GM18502 (cell line): ENCODE results near the gene KLHL8.
"Not testable (repeated sequence)": the region's sequence is repeated elsewhere in the genome, so short reads cannot be mapped to it uniquely, and the experiment has no call there.

Source experiments
- ATAC-seq: cut with Tn5 transposase; IDR thresholded peaks from one replicate; pipeline ENCODE4 v1.9.1; 2021; ENCODE audit warnings: mild to moderate bottlenecking; ENCODE audit not compliant: unreplicated experiment, poor library complexity

The KLHL8 gene

DNA sequence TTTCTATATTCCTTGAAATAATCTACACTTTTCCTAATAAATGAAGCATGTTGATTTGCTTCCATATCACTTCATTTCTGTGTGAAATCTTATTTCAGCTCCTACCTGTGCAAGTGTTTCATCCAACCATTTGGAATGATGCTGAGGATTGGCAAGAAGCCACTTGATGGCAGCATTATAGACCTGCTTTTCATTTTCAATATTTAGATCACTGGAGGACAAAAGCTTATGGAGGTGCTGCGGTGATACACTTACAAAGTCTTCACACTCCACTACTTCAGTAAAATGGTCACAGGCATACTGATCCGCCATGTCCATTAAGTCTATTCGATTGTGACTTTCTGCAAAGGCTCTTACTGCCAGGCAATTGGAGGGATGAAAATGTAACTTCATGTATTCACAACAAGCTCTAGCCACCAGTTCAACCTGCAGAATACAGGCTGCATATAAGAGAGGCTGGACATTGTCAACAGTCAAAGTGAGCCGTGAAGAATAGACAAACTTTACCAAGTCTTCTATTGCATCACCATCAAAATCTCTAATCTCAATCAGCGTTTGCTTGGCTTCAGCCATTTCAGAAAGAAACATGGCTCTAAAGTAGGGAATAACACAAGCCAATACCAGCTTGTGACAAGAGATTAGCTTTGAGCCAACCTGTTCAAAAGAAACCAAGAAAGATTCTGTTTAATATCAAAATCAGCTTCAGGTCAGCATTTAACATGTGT, 35.1 kb downstream of the KLHL8 start:
- no peak for ATAC-seq

DNA sequence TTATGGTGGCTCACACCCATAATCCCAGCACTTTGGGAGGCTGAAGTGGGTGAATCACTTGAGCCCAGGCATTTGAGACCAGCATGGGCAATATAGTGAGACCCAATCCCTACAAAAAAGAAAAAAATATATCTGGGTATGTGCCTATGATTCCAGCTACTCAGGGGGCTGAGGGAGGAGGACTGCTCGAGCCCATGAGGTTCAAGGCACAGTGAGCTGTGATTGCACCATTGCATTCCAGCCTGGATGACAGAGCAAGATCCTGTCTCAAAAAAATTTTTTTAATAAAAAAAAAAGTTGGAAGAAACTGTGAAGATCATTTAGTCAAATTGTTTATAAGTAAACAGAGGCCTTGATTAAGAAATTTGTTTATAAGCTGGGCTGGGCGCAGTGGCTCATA, 39.7 kb downstream of the KLHL8 start:
- ATAC-seq, result no peak

DNA sequence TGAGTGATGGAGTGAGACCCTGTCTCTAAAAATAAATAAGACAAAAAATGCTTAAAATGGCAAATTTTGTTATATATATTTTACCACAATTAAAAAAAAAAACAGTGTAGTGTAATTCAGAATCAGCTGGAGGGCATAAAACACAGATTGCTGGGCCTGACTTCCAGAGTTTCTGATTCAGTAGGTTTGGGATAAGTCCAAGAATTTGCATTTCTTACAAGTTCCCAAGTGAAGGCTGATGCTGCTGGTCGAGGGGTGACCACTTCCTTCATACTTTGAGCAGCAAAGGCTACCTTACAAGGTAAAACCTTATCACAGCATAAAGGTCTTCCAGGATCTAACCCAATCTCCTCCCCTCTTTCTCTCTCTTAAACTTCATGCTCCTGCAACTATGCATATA, 40.7 kb downstream of the KLHL8 start:
- no peak for ATAC-seq

DNA sequence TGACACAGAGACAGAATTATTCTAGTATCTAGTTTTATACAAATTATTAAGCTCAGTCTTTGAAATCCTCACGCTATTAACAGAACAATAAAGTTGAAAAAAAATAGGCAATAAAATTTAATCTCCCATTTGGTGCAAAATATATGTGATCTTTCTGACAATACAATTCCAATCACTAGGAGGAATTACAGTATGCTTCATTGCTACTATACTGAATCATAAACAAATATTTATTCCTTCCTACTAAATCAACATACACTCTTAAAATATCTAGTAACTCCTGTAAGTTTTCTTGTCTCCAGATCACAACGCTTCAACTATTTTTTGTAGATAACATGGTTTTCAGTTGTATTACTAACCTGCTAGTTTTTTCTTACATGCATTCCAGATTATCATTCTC, 45.7 kb downstream of the KLHL8 start:
- ATAC-seq, result no peak

DNA sequence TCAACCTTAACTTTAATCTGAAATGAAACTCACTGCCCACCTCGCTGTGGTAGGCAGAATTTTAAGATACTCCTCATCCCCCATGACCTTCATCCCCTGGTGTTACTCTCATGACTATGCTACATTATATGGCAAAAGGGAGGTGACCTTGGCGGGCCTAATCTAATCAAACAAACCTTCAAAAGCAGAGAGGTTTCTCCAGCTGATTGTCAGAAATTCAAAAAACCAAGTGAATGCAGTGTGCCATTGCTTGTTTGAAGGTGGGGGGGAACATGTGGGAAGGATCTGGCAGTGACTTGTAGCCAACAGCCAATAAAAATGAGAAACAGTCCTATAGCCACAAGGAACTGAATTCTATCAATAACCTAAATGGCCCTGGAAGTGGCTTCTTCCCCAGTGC, 48.5 kb downstream of the KLHL8 start:
- ATAC-seq, result no peak

DNA sequence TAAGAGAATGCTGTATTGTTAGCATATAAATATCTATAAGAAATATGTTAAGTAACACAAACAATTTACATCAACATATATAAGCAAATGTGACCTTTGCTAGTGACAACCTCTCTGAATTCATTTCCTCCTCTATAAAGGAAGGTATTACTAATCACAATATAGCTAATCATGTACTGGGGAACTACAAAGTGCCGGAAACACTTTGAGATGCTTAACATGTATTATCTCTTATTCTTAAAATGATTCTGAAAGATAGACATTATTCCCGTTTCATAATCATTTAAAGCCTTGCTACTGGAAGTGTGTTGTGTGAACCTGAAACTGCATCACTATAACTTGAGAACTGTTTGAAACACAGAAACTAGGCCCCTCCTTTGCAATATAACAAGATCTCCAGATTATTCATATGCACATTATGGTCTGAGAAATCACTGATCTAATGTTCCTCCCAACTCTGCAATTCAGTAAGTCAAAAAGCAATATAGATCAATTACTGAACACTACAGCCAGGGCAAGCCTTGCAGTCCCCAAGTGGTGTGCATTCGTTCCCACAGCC, 54.0 kb downstream of the KLHL8 start:
- no peak for ATAC-seq

DNA sequence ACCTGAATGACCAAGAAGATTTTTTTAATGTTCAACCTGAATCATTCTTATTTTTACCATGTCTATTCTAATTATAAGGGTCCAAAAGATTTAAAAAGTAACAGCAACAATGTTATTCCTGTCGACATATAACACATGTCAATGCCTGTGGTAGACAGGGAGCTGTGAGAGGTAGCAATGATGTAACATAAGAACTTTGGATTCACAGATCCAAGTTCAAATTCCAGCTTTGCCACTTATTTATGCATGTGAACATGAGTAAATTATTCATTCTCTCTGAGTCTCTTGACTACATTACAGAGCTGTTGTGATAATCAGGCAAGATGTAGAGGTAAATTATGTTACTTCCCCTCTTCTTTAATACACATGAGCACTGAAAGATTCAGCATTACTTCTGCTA, 54.5 kb downstream of the KLHL8 start:
- ATAC-seq, result no peak

DNA sequence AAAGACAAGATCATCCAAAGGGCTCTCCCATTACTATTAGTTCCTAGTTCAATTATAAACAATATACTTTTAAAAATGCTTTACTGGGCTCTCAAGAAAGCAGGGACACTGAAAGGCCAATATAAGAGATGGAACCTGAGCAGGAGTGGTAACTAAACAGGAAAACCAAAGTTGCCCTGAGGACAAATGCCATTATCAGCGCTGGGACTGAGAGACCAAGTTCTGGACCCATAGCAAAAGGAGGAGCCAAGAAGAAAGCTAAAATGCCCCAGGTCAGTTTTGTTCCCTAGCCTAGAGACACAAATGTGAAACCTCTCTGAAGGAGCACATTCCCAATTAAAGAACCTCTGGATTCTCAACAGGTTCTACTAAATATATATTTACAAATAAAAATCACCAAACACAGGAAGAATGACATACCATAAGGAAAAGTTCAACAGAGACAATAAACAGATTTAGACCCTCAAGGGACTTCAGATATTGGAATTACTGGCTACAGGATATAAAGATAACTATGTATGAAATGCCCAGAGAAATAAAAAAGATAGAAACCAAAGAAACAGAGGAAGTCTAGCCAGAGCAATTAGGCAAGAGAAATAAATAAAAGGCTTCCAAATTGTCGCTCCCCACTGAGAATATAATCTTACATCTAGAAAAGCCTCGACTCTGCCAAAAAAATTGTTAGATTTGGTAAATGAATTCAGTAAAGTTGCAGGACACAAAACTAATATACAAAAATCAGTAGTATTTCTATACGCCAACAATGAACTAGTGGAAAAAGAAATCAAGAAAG, 67.1 kb downstream of the KLHL8 start:
- no peak for ATAC-seq

DNA sequence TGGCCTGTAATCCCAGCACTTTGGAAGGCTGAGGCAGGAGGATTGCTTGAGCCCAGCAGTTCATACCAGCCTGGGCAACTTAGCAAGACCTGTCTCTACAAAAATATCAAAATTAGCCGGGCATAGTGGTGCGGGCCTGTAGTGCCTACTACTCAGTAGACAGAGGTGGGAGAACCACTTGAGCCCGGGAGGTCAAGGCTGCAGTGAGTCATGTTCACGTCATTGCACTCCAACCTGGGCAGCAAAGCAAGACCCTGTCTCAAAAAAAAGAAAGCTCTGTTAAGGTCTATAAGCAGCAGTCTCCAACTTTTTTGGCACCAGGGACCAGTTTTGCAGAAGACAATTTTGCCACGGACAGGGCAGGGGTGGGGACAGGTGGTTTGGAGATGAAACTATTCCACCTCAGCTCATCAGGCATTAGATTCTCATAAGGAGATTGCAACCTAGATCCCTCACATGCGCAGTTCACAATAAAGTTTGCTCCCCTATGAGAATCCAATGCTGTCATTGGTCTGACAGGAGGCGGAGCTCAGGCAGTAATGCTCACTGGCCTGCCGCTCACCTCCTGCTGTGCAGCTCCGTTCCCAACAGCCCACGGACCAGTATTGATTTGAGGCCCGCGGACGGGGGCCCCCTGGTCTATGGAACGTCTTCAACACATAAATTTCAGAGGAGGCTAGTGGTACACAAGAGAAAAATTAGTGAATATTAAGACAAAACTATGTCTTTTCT, 67.9 kb downstream of the KLHL8 start:
- ATAC-seq, result no peak

DNA sequence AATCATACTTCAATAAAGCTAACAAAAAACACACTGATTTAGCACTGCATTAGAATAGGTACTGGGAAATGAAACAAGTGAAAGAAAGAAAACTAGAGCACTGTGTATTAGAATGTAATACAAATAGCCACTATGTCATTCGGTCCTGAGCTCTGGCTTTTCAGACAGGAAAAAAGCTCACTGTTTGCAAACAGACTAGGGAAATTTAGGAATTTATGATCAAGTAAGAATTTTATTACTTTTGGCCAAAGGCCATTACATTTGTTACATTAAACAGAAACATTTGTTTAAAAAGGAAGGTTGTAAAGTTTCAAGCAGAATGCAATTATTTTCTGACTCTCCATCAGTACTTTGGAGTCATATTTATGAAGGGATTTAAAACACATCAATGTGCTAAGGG, 68.7 kb downstream of the KLHL8 start:
- ATAC-seq, result no peak

DNA sequence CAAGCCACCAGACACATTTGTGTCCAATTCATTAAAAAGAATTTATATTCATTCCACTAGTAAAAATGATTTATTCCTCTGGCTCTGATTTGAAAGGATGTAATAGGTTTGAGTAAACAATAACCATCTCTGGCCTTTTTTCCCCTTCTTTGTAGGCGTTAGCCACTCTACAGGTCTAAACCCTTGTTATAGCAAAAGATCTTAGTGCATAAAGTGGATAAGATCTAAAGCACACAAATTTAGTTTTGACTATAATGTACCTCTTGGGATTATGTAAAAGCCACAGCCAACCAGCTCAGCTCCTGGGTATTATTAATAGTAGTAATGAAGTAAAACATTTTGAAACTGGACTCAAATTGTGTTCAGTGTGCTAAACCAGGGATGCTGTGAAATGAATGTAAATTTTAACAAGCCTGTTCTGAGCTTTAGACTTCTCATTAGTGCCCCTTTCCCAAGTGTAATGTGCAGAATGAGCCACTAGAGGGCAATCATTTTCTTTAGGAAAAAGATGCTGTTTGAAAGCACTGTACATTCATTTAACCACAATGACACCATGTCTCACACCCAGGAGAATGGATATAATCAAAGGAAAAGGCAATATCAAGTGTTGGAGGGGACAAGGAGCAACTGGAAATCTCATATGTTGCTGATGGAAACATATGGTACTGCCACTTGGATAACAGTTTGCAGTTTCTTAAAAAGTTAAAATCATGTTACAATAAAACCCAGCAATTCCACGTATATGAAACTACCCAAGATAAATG, 69.7 kb downstream of the KLHL8 start:
- ATAC-seq, result peak; percentile 64

DNA sequence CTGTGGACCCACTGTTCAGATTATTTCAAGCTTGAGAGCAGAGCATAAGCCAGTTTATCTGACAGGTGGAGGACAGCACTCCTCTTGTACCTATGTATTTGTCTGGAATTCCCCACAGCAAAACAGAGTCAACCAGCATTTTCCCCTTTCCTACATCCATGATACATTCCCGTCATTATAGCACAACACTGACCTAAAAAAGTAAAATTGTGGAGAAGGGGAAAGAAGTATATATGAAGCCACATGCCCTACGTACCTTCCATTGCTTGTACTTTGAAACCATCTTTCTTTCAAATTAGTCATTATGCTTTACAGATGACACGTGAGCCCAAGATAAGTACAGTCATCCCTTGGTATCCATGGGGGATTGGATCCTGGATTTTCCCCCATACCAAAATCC, 73.3 kb downstream of the KLHL8 start:
- ATAC-seq, result no peak

DNA sequence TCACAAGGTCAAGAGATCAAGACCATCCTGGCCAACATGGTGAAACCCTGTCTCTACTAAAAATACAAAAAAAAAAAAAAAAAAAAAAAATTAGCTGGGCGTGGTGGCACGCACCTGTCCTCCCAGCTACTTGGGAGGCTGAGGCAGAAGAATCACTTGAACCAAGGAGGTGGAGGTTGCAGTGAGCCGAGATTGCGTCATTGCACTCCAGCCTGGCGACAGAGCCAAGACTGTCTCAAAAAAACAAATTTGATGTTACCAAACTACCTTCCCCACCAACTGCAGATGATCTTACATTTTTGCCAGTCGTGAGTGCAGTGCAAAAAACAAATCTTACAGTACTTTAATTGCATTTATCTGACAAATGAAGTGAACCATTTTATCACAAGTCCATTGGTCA, 74.5 kb downstream of the KLHL8 start:
- not testable (repeated sequence) for ATAC-seq

DNA sequence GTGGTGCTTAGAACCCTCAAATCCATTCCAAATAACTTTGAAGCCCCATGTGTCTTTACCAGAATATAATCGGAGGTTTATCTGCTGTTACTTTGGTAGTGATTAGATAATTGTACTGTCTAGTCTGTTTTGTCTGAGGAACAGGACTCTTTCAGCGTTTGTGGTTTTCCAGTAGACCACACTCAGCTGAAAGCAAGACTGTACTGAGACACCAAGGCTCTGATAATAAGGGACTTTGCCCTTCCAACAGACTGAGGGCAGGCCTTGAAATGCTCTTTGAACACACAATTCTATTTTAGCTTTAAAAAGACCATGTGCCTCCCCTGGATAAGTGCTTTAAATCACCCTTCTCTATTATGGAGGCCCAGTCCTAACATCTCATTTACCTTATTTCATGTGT, 76.1 kb downstream of the KLHL8 start:
- no peak for ATAC-seq

DNA sequence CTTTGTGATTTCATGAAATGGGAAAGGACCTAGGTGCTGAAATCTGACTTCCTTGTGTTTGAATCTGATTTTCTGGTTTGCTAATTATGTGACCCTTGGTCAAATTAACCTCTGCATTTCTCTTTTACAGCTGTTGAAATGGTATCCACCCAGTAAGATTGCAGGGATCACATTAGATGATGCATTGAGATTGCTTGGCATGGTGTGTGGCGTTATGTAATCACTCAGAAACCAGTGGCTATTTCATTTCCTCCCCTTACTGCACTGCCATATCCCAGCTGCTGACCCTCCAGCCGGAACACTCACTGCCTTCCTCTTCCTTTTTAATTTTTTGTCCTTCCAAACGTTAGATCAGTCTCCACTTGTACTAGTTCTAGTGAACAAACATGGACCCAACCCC, 79.0 kb downstream of the KLHL8 start:
- ATAC-seq, result no peak

DNA sequence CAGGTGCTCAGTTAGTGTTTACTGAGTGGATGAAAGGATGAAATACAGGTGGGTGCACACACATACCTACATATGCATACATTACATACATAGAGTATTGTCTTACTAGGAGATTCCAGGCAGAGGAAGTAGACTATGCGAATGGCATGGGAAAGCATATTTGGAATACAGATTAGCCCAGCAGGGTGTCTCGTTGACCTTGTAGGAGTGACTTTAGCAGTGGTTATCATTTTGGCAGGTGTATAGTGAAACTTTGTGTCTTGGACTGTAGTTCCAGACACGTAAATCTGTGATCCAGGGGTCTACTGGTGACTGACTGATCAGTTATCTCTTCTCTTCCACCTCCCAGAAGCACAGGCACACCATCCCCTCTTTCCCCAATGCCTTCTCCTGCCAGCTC, 86.3 kb downstream of the KLHL8 start:
- ATAC-seq, result no peak

DNA sequence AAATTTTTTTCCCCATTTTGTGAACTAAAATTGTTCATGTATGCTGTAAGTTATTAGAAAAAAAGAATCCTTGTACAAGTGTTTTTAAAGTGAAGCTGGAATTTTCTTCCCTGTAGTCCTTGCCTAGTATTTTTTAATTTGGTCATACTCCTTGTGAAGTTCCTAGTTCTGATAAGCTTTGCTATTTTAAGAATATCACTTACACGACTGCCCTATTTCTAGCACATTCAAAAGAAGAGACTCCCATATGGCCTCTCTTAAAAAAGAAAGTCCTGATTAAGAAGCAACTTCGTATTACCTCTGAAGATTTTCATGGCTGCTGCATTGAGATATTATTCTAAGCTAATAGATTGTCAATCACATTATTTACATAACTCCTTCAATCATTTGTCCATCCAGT, 87.2 kb downstream of the KLHL8 start:
- ATAC-seq, result no peak

DNA sequence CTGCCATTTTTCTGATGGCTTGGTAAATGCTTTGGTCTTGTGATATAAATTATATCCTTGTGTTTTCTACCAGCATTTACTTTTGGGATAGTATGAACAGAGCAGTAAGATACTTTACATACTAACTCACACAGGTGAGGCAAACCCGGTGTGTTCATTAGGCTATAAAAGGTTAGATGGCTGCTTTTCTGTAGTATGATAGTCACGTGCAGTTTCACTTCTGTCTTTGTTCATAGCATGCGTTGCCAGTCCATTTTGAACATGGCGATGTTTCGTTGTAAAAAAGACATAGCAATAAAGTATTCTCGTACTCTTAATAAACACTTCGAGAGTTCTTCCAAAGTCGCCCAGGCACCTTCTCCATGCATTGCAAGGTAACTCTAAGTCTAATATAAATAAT, 88.4 kb downstream of the KLHL8 start:
- ATAC-seq, result no peak

DNA sequence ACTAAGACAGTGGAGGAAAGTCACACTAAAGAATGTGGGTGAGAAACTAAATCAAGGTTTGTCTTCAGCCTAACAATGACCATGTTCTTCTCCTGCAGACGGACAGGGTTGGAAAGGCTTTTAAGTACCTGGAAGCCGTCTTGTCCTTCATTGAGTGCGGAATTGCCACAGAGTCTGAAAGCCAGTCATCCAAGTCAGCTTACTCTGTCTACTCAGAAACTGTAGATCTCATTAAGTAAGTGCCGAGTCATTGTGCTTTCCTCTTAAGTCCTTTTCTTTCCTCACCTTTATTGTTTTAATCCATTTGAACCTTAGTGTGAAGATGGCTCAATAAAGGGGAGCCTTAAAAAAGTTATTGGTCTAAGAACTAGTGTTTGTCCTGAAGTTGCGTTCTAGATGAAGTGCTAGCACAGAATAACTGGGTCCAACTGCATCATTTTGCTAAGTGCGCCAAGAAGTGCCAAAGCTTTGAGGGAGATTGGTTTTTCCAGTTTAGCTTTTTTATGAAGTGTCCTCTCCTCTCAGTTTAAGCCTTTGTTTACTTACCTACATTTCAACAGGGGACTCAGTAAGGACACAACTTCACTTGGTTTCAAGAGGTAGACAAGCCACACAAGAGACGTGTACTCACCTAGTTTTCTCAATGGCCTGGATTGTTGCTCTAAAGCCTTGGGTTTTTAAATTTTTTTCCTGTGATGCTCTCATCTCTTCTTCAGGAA, 89.3 kb downstream of the KLHL8 start:
- no peak for ATAC-seq

DNA sequence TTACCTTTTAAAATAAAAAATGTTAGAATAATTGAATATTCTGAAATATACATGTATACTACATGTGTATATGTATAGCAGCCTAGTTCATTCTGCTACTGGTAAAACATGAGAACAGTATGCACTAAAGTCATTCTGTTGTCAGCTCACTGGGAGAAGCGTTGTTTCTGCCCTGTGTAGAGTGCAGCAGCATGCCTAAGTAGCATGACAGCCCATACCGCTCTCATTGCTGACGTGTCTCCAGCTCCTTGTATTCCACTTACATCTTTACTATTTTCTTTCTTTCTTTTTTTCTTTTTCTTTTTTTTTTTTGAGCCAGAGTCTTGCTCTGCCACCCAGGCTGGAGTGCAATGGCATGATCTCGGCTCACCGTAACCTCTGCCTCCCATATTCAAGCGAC, 90.7 kb downstream of the KLHL8 start:
- ATAC-seq, result no peak
